Endothelial cell of umbilical vein (primary cell): ENCODE results near the gene CLDND1.

Source experiments
- EZH2 ChIP-seq: IDR thresholded peaks from 2 replicates; pipeline ENCODE4 v1.6.1; 2012; ENCODE audit warnings: borderline replicate concordance, low read depth, mild to moderate bottlenecking, moderate library complexity, low read length, inconsistent platforms; ENCODE audit not compliant: severe bottlenecking
- FOS ChIP-seq: IDR thresholded peaks from 2 replicates; pipeline ENCODE4 v1.6.1; 2011; ENCODE audit warnings: mild to moderate bottlenecking, low read length, moderate library complexity, borderline replicate concordance; ENCODE audit not compliant: insufficient read depth
- JUN ChIP-seq: IDR thresholded peaks from 2 replicates; pipeline ENCODE4 v1.6.1; 2011; ENCODE audit warnings: borderline replicate concordance, low read depth; ENCODE audit not compliant: insufficient read length, insufficient read depth
- POLR2A ChIP-seq: IDR thresholded peaks from 2 replicates; pipeline ENCODE4 v1.6.1; 2012; ENCODE audit warnings: low read depth, mild to moderate bottlenecking, control low read depth, low read length
- POLR2AphosphoS5 ChIP-seq: IDR thresholded peaks from 2 replicates; pipeline ENCODE4 v1.6.1; 2012; ENCODE audit warnings: low read depth, mild to moderate bottlenecking, control low read depth, low read length, moderate library complexity; ENCODE audit not compliant: insufficient read depth
- TF ChIP-seq, protein P1 (sequence below), 2 donors: IDR thresholded peaks; 1 replicate in 1 of 2; 2 replicates in 1 of 2; pipeline ENCODE4 v1.5.1; 2011; ENCODE audit warnings: low read length in 2 of 2, mild to moderate bottlenecking in 2 of 2, moderate library complexity in 2 of 2, control low read depth in 1 of 2, inconsistent platforms in 1 of 2, low read depth in 1 of 2; ENCODE audit not compliant: insufficient read depth in 1 of 2; ENCODE audit errors: extremely low read depth in 1 of 2

DNA sequence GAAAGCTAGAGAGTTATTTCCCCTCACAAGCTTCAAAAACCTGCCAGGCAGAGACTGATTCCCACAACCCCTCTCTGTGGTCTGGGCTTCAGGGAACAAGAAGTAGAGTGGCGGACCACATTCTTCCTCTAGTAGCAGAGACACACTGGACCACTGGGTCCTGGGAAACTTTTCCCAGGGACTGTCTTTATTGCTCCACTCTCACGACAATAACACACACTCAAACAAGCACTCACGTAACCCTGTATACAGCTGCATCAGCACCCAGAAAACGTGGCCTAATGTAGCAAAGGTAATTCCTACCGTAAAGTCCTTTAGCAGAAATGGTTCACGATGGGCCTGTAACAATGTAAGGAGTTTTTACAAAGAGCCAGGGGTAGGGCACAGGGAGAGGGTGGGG is 43.1 kb upstream of the CLDND1 start:
- TF ChIP-seq JUN = no peak
- TF ChIP-seq, protein P1, sequence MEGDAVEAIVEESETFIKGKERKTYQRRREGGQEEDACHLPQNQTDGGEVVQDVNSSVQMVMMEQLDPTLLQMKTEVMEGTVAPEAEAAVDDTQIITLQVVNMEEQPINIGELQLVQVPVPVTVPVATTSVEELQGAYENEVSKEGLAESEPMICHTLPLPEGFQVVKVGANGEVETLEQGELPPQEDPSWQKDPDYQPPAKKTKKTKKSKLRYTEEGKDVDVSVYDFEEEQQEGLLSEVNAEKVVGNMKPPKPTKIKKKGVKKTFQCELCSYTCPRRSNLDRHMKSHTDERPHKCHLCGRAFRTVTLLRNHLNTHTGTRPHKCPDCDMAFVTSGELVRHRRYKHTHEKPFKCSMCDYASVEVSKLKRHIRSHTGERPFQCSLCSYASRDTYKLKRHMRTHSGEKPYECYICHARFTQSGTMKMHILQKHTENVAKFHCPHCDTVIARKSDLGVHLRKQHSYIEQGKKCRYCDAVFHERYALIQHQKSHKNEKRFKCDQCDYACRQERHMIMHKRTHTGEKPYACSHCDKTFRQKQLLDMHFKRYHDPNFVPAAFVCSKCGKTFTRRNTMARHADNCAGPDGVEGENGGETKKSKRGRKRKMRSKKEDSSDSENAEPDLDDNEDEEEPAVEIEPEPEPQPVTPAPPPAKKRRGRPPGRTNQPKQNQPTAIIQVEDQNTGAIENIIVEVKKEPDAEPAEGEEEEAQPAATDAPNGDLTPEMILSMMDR (IDR thresholded peaks at IDR 0.05; ENCODE audit: extremely low read depth in 1 of 2, insufficient read depth in 1 of 2, low read depth in 1 of 2, low read length in 2 of 2) = no peak
- no peak for TF ChIP-seq POLR2AphosphoS5
- no peak for TF ChIP-seq EZH2
- no peak for TF ChIP-seq POLR2A
- TF ChIP-seq FOS = no peak
